Liver (tissue), 9 donors: ENCODE data around the gene EIF4A2. TPM values are rescaled to one million over a fixed set of nuclear protein-coding genes. Genes with fewer than 3 reads are reported as not detected.

Experiments used
- DNase-seq: peaks from one replicate; pipeline ENCODE4 v3.0.0-alpha.2; 2017; ENCODE audit warnings: low spot score
- H3K27ac ChIP-seq, 2 donors: one replicate each; pipeline ENCODE4 v1.7.0; 2013; ENCODE audit warnings: inconsistent platforms in 2 of 2, low read length in 2 of 2, control low read depth in 1 of 2, low read depth in 1 of 2, mild to moderate bottlenecking in 1 of 2
- H3K27me3 ChIP-seq, 4 donors: one replicate each; pipeline versions ENCODE4 v1.6.1 to v1.7.0; 2013; ENCODE audit warnings: low read length in 3 of 4, inconsistent platforms in 1 of 4, mild to moderate bottlenecking in 1 of 4, moderate library complexity in 1 of 4; ENCODE audit not compliant: control insufficient read depth in 4 of 4, insufficient read depth in 4 of 4
- H3K36me3 ChIP-seq, 4 donors: one replicate each; pipeline versions ENCODE4 v1.6.1 to v1.7.0; 2013; ENCODE audit warnings: low read length in 3 of 4, mild to moderate bottlenecking in 3 of 4, low read depth in 1 of 4, moderate library complexity in 1 of 4; ENCODE audit not compliant: control insufficient read depth in 4 of 4, insufficient read depth in 3 of 4
- H3K4me1 ChIP-seq, 4 donors: one replicate each; pipeline versions ENCODE4 v1.6.1 to v1.7.0; 2013; ENCODE audit warnings: low read length in 3 of 4, mild to moderate bottlenecking in 3 of 4, moderate library complexity in 1 of 4; ENCODE audit not compliant: control insufficient read depth in 4 of 4, insufficient read depth in 4 of 4
- H3K4me3 ChIP-seq, 3 donors: one replicate each; pipeline versions ENCODE4 v1.6.1 to v1.7.0; 2013; ENCODE audit warnings: low read length in 3 of 3, control low read depth in 1 of 3, low read depth in 1 of 3, mild to moderate bottlenecking in 1 of 3
- H3K9ac ChIP-seq, 2 donors: one replicate each; pipeline ENCODE4 v1.7.0; 2013; ENCODE audit warnings: low read length in 2 of 2, mild to moderate bottlenecking in 2 of 2, moderate library complexity in 2 of 2, control low read depth in 1 of 2, low read depth in 1 of 2
- H3K9me3 ChIP-seq, 4 donors: one replicate each; pipeline versions ENCODE4 v1.6.1 to v1.7.0; 2013; ENCODE audit warnings: low read length in 3 of 4; ENCODE audit not compliant: control insufficient read depth in 4 of 4
- ATF3 ChIP-seq: IDR thresholded peaks from 2 replicates; pipeline ENCODE4 v1.6.1; 2016; ENCODE audit warnings: antibody characterized with exemption
- EGR1 ChIP-seq, 2 donors: IDR thresholded peaks; 2 replicates each; pipeline ENCODE4 v1.6.1; 2016 to 2018; ENCODE audit warnings: antibody characterized with exemption in 2 of 2, low read depth in 2 of 2
- FOXA2 ChIP-seq: IDR thresholded peaks from 2 replicates; pipeline ENCODE4 v1.6.1; 2016; ENCODE audit warnings: antibody characterized with exemption
- JUND ChIP-seq, 2 donors: IDR thresholded peaks; 2 replicates each; pipeline ENCODE4 v1.6.1; 2016; ENCODE audit warnings: antibody characterized with exemption in 2 of 2
- RAD21 ChIP-seq, 2 donors: IDR thresholded peaks; 2 replicates each; pipeline ENCODE4 v1.6.1; 2016; ENCODE audit warnings: antibody characterized with exemption in 2 of 2, mild to moderate bottlenecking in 2 of 2
- REST ChIP-seq: IDR thresholded peaks from 2 replicates; pipeline ENCODE4 v1.6.1; 2016; ENCODE audit warnings: antibody characterized with exemption, mild to moderate bottlenecking
- SP1 ChIP-seq: IDR thresholded peaks from 2 replicates; pipeline ENCODE4 v1.6.1; 2018; ENCODE audit warnings: antibody characterized with exemption, mild to moderate bottlenecking
- TAF1 ChIP-seq: conservative IDR thresholded peaks from 2 replicates; pipeline ENCODE4 v1.6.1; 2016; ENCODE audit warnings: antibody characterized with exemption, mild to moderate bottlenecking
- ZBTB33 ChIP-seq: IDR thresholded peaks from 2 replicates; pipeline ENCODE4 v1.6.1; 2016; ENCODE audit warnings: antibody characterized with exemption
- WGBS: extraction: QIAGEN DNeasy Blood & Tissue Kit; methylation state at CpG from one replicate; pipeline ENCODE4 v1.1.7; 2013; 5-methylcytosine and 5-hydroxymethylcytosine counted together
- polyA plus RNA-seq, 2 donors: library from polyadenylated mRNA; stranded (reverse) in 1 of 2; unstranded in 1 of 2; fragments of 200-250 nt in 1 of 2; fragments of >200 nt in 1 of 2; fragmentation: Nextera tagmentation in 1 of 2; extraction: Ambion mirVana in 1 of 2; gene quantifications; one replicate each; pipeline versions ENCODE4 v1.2.1 to v1.2.3, GENCODE V29; 2013 to 2015
- total RNA-seq, 2 donors: library from RNA; depleted of rRNA; stranded (reverse); fragments of >200 nt; gene quantifications; one replicate each; pipeline ENCODE4 v1.2.3, GENCODE V29; 2014
- donor health status: healthy.
- donor health status: healthy.
- donor health status: healthy.
- donor health status: healthy.
- donor health status: healthy.

The EIF4A2 gene
- total and polyA plus RNA-seq, 4 donors, result 81.4 to 373 (median 172) TPM

- TF ChIP-seq REST, result no peak
- TF ChIP-seq TAF1, result peak; percentile 94
- no peak for TF ChIP-seq RAD21 (IDR thresholded peaks at IDR 0.05)
Observed at GRCh38 chr3:186783731-186784515, 546 bp downstream of the EIF4A2 start (continued).

GRCh38 chr3:186784820-186785494 lies 1.6 kb downstream of the EIF4A2 start:
- Histone ChIP-seq H3K27ac (no peak overlapping the region), H3K9ac (peak overlapping the region; percentile 93 to 96), H3K9me3 (no peaks in the 10 kb centered on the region), H3K4me1 (peaks cover 4 to 29% (median 26%) of the 10 kb centered on the region in 4 donors), H3K4me3 (peak overlapping the region; percentile 87 to 99 (median 89)), H3K27me3 (no peaks in the 10 kb centered on the region), H3K36me3 (peaks cover 13 to 53% (median 49%) of the 10 kb centered on the region in 4 donors)
- no peak for TF ChIP-seq EGR1 (IDR thresholded peaks at IDR 0.05; ENCODE audit: low read depth in 2 of 2)
- no peak for TF ChIP-seq REST
- TF ChIP-seq TAF1, result no peak
- no peak for TF ChIP-seq FOXA2
- TF ChIP-seq JUND (IDR thresholded peaks at IDR 0.05), result no peak
- no peak for DNase-seq
- WGBS, result 8% methylated on average over 7 of the region's 7 CpGs

GRCh38 chr3:186785495-186786018 lies 2.2 kb downstream of the EIF4A2 start:
- Histone ChIP-seq H3K27me3 (no peaks in the 10 kb centered on the region), H3K9me3 (no peaks in the 10 kb centered on the region), H3K27ac (no peak overlapping the region), H3K4me1 (peaks cover 6 to 29% (median 26%) of the 10 kb centered on the region in 4 donors), H3K9ac (peak overlapping the region; percentile 50 to 93), H3K36me3 (peaks cover 13 to 53% (median 52%) of the 10 kb centered on the region in 4 donors), H3K4me3 (peak overlapping the region; percentile 87 to 99 (median 89))
- DNase-seq, result no peak
- 34% methylated on average over 7 of the region's 7 CpGs for WGBS
- no peak for TF ChIP-seq SP1
- TF ChIP-seq ZBTB33, result no peak
- no peak for TF ChIP-seq ATF3
